Measurements from ENCODE around the gene NCOR2.

NCOR2 gene

GRCh38 chr12:124524231-124524925, 43.0 kb downstream of the NCOR2 start:
- no peak for DNase-seq

DNA sequence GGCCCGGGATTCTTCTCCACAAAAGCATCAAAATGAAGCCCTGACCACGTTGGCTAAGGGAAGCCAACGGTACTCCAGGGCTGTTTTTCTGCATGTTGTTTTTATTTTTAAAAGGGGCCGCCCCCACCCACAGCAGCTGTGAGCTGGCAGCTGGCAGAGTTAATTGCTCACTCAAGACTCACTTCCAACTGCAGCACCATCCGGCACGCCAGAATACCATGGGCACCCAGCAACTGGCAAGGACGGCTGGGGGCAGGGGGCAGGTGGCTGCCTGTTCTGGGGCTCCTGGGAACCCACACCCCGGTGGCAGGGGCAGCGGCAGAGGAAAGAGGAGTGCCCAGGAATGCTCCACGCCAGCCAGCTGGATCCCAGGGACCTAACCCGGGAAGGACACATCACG, 44.3 kb downstream of the NCOR2 start:
- DNase-seq: no peak

DNA sequence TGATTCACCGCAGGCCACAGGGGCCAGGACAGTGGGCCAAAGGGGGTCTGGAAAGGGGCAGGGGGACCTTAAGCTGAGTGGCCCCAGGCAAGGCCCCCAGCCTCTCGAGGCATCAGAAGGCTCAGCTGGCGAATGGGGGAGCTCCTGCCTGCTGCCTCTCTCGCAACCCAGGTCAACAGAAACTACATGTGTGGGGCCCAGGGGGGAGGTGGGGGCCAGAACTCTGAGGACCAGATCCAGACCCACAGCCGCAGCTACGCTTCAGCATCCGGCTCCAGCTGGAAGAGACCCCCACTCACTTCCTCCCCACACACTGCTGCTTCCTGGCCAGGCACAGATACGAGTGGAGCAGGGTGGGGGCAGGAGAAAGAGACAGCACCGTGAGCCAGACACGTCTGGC, 46.5 kb downstream of the NCOR2 start:
- DNase-seq: no peak

DNA sequence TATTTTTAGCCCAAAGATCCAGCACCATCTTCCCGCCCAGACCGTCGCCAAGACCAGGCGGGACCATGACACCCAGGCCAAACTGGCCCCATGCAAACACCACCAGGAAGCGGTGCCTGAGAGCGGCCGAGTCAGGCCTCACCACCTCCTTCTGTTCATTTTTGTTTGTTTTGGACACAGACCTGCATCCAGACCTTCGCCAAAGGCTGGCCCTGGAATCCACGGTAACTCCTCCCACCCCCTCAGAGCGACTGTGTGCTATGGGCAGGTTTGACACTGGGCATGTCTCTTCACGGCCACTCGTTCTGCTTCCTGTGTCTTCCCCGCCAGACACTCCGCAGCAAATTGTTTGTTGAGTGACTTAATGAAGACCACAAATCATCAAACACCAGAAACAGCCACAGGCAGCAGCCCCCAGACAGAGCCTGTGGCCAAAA, 47.1 kb downstream of the NCOR2 start:
- DNase-seq: no peak

- DNase-seq: no peak
These were observed 47.7 kb downstream of the NCOR2 start for GRCh38 chr12:124519746-124520145.

GRCh38 chr12:124518051-124518932, 49.1 kb downstream of the NCOR2 start:
- peak in 1 of 2 experiments; percentile 44 for DNase-seq
